NT2/D1 (cell line): Measurements from ENCODE around the gene PITRM1.

Experiments
- SUZ12 ChIP-seq: IDR thresholded peaks from 2 replicates; pipeline ENCODE4 v1.6.1; 2011; ENCODE audit not compliant: insufficient read length, insufficient read depth; ENCODE audit errors: extremely low read depth
- ZNF274 ChIP-seq: IDR thresholded peaks from 2 replicates; pipeline ENCODE4 v1.6.1; 2011; ENCODE audit warnings: mild to moderate bottlenecking, low read depth, low read length

DNA sequence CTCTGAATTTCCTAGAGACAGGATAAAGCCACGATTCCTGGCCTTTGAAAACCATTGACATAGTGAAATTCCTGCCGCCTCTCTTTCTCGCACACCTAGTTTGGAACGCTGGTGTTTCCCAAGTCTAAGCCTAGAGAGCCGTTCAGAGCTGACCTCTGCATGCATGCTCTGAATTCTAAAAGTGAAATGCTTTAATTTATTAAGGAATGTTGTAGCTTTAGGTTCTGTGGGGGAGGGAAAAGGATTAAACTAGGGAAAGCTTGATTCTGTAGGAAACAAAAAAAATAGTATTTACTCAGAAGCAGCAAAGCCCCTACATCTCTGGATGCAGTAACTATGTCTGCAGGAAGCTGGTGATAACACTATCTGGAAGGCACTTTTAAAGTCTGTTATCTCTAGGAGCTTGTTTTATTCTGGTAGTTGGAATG, 78.0 kb downstream of the PITRM1 start:
- TF ChIP-seq ZNF274 = no peak
- TF ChIP-seq SUZ12 = no peak
